HEK293 (cell line): ENCODE data around the gene TSTD2.

ENCODE experiments used
- CTCF ChIA-PET: fragments of 350-600 bp; formaldehyde crosslinking; extraction: SDS; loops from one replicate; lab custom pipeline; 2021; ENCODE audit warnings: antibody characterized with exemption; lab: Yijun Ruan, JAX
- POLR2A ChIA-PET: fragments of 300-600 bp; formaldehyde crosslinking; extraction: SDS; loops from one replicate; lab custom pipeline; 2020; ENCODE audit warnings: antibody characterized with exemption, inconsistent platforms; lab: Yijun Ruan, JAX
- H3K27ac ChIP-seq: fragments of 200-500 bp; sonication (Bioruptor generic); 2 replicates; pipeline ENCODE4 v1.5.1; 2014; ENCODE audit warnings: low read depth, low read length, control low read depth, inconsistent platforms; ENCODE audit errors: extremely low read depth
- H3K36me3 ChIP-seq, 2 experiments: fragments of 200-500 bp in 1 of 2; sonication (Bioruptor generic) in 1 of 2; 1 replicate in 1 of 2; 2 replicates in 1 of 2; pipeline ENCODE4 v1.5.1; 2014 to 2017; ENCODE audit warnings: inconsistent platforms in 2 of 2, low read length in 2 of 2; ENCODE audit not compliant: control insufficient read depth in 2 of 2, insufficient read depth in 1 of 2
- H3K4me1 ChIP-seq: fragments of 200-500 bp; sonication (Bioruptor generic); 2 replicates; pipeline ENCODE4 v1.5.1; 2014; ENCODE audit warnings: mild to moderate bottlenecking, low read length, inconsistent platforms; ENCODE audit not compliant: control insufficient read depth, insufficient read depth
- H3K4me3 ChIP-seq: 2 replicates; pipeline ENCODE4 v1.5.1; 2011; ENCODE audit warnings: low read depth, mild to moderate bottlenecking, control low read depth, low read length, moderate library complexity
- H3K9me3 ChIP-seq: fragments of 200-500 bp; sonication (Bioruptor generic); 2 replicates; pipeline ENCODE4 v1.5.1; 2014; ENCODE audit warnings: low read depth, low read length, inconsistent platforms; ENCODE audit not compliant: control insufficient read depth, insufficient read depth
- GLIS1 ChIP-seq: fragments of 450-650 bp; formaldehyde crosslinking; IDR thresholded peaks from 2 replicates; pipeline ENCODE4 v1.5.1; 2016; ENCODE audit warnings: missing biosample characterization, missing genetic modification characterization
- INSM2 ChIP-seq: fragments of 450-650 bp; formaldehyde crosslinking; IDR thresholded peaks from 2 replicates; pipeline ENCODE4 v1.5.1; 2016; ENCODE audit warnings: missing biosample characterization, missing genetic modification characterization
- KLF17 ChIP-seq: fragments of 450-650 bp; formaldehyde crosslinking; IDR thresholded peaks from 2 replicates; pipeline ENCODE4 v1.5.1; 2016; ENCODE audit warnings: missing biosample characterization, missing genetic modification characterization
- SP2 ChIP-seq: fragments of 450-650 bp; formaldehyde crosslinking; IDR thresholded peaks from 2 replicates; pipeline ENCODE4 v1.5.1; 2016; ENCODE audit warnings: missing biosample characterization, missing genetic modification characterization
- YY1 ChIP-seq: fragments of 450-650 bp; formaldehyde crosslinking; IDR thresholded peaks from 2 replicates; pipeline ENCODE4 v1.5.1; 2018; ENCODE audit warnings: missing biosample characterization, missing genetic modification characterization
- ZBTB49 ChIP-seq: fragments of 450-650 bp; formaldehyde crosslinking; IDR thresholded peaks from 2 replicates; pipeline ENCODE4 v1.5.1; 2016; ENCODE audit warnings: missing biosample characterization, missing genetic modification characterization, low read depth
- ZBTB6 ChIP-seq: fragments of 450-650 bp; formaldehyde crosslinking; IDR thresholded peaks from 2 replicates; pipeline ENCODE4 v1.5.1; 2017; ENCODE audit warnings: missing biosample characterization, missing genetic modification characterization
- ZFP3 ChIP-seq: fragments of 450-650 bp; formaldehyde crosslinking; IDR thresholded peaks from 2 replicates; pipeline ENCODE4 v1.5.1; 2016; ENCODE audit warnings: low read depth, missing biosample characterization, missing genetic modification characterization
- ZNF248 ChIP-seq: fragments of 450-650 bp; formaldehyde crosslinking; IDR thresholded peaks from 2 replicates; pipeline ENCODE4 v1.5.1; 2017; ENCODE audit warnings: missing biosample characterization, missing genetic modification characterization
- ZNF26 ChIP-seq: fragments of 450-650 bp; formaldehyde crosslinking; IDR thresholded peaks from 2 replicates; pipeline ENCODE4 v1.5.1; 2016; ENCODE audit warnings: missing biosample characterization, missing genetic modification characterization
- ZNF341 ChIP-seq: fragments of 450-650 bp; formaldehyde crosslinking; IDR thresholded peaks from 2 replicates; pipeline ENCODE4; 2016; ENCODE audit warnings: low read depth, missing biosample characterization, missing genetic modification characterization
- ZNF362 ChIP-seq: fragments of 450-650 bp; formaldehyde crosslinking; IDR thresholded peaks from 2 replicates; pipeline ENCODE4 v1.5.1; 2016; ENCODE audit warnings: missing biosample characterization, missing genetic modification characterization
- ZNF510 ChIP-seq: fragments of 450-650 bp; formaldehyde crosslinking; IDR thresholded peaks from 2 replicates; pipeline ENCODE4 v1.5.1; 2018; ENCODE audit warnings: mild to moderate bottlenecking, missing genetic modification characterization, missing biosample characterization; ENCODE audit not compliant: insufficient replicate concordance
- ZNF558 ChIP-seq: fragments of 450-650 bp; formaldehyde crosslinking; IDR thresholded peaks from 2 replicates; pipeline ENCODE4 v1.5.1; 2016; ENCODE audit warnings: missing biosample characterization, missing genetic modification characterization
- ZNF664 ChIP-seq: fragments of 450-650 bp; formaldehyde crosslinking; IDR thresholded peaks from 2 replicates; pipeline ENCODE4 v1.5.1; 2016; ENCODE audit warnings: missing biosample characterization, missing genetic modification characterization

Gene TSTD2

GRCh38 chr9:97558701-97559101, 74.5 kb downstream of the TSTD2 start (continued):
- no peak for TF ChIP-seq ZBTB6 (tag by site-specific recombination)

- TF ChIP-seq ZNF558 (tag by site-specific recombination) = no peak
- no peak for TF ChIP-seq ZNF248 (tag by site-specific recombination)
- TF ChIP-seq ZNF26 (tag by site-specific recombination) = no peak
- Histone ChIP-seq H3K36me3 (peaks cover 0 to 30% of the 10 kb centered on the region in 2 experiments; a peak in 1 of 3 replicates), H3K27ac (no peak overlapping the region), H3K4me3 (no peak overlapping the region), H3K9me3 (no peaks in the 10 kb centered on the region), H3K4me1 (0 out of 2 replicates have a peak, but pooled peaks cover 2% of the 10 kb centered on the region)
- CTCF ChIA-PET = interaction anchor here (1.2 kb wide), 1 partner anchor 89 kb away, joined by 3 read pairs; no protein-coding TSS in a partner anchor
- POLR2A ChIA-PET = no interaction called here
These were observed 75.5 kb downstream of the TSTD2 start for GRCh38 chr9:97557606-97558095.

- ChIA-PET CTCF (no interaction called here), POLR2A (no interaction called here)
- Histone ChIP-seq H3K4me1 (0 out of 2 replicates have a peak, but pooled peaks cover 2% of the 10 kb centered on the region), H3K36me3 (peaks cover 0 to 28% of the 10 kb centered on the region in 2 experiments; a peak in 1 of 3 replicates), H3K4me3 (no peak overlapping the region), H3K9me3 (no peaks in the 10 kb centered on the region), H3K27ac (no peak overlapping the region)
- TF ChIP-seq GLIS1 (tag by site-specific recombination) = peak; percentile 30; the same call in 1 of the 2 replicates
- no peak for TF ChIP-seq SP2 (tag by site-specific recombination)
- no peak for TF ChIP-seq INSM2
- TF ChIP-seq ZNF664 (tag by site-specific recombination) = no peak
- peak; percentile 49 for TF ChIP-seq ZNF341 (tag by site-specific recombination)
- TF ChIP-seq, all 188 proteins: peak for 2
These were observed 76.2 kb downstream of the TSTD2 start for GRCh38 chr9:97556721-97557605.

- H3K27ac ChIP-seq = no peak overlapping the region
- no peak overlapping the region for H3K4me3 ChIP-seq
- CTCF ChIA-PET = interaction anchor here (0.6 kb wide), 1 partner anchor 19 kb away, joined by 4 read pairs; no protein-coding TSS in a partner anchor
- peaks cover 0 to 24% of the 10 kb centered on the region in 2 experiments; a peak in 1 of 3 replicates for H3K36me3 ChIP-seq
- H3K9me3 ChIP-seq = no peaks in the 10 kb centered on the region
- POLR2A ChIA-PET = no interaction called here
- H3K4me1 ChIP-seq = 0 out of 2 replicates have a peak, but pooled peaks cover 2% of the 10 kb centered on the region
- TF ChIP-seq ZNF510 (tag by site-specific recombination) (no peak), ZBTB49 (tag by site-specific recombination) (no peak), ZBTB6 (tag by site-specific recombination) (no peak), ZFP3 (tag by site-specific recombination) (no peak), YY1 (tag by site-specific recombination) (no peak), ZNF362 (tag by site-specific recombination) (no peak), KLF17 (tag by site-specific recombination) (no peak)
These were observed 77.0 kb downstream of the TSTD2 start for GRCh38 chr9:97556036-97556720.
